Stimulated activated CD4-positive, alpha-beta T cell treated with anti-CD3 and anti-CD28 coated beads, TNF-alpha, amount 100 ng/mL, for 48 hours (primary cell): ENCODE measurements around the gene TEX52.
"Not testable (repeated sequence)": the region's sequence is repeated elsewhere in the genome, so short reads cannot be mapped to it uniquely, and the experiment has no call there.

ENCODE experiments used
- DNase-seq, 3 donors: peaks; one replicate each; pipeline ENCODE4 v3.0.0-alpha.2; 2020; ENCODE audit warnings: low read depth in 3 of 3

The TEX52 gene

GRCh38 chr12:2864198-2864597, 7.4 kb upstream of the TEX52 start:
- no peak for DNase-seq

GRCh38 chr12:2863402-2863801, 6.6 kb upstream of the TEX52 start:
- DNase-seq, result not testable (repeated sequence)

- no peak for DNase-seq
Observed at GRCh38 chr12:2862876-2863275, 6.0 kb upstream of the TEX52 start.

GRCh38 chr12:2860170-2860569, 3.3 kb upstream of the TEX52 start:
- no peak for DNase-seq

GRCh38 chr12:2858944-2859421, 2.1 kb upstream of the TEX52 start:
- no peak for DNase-seq

- DNase-seq, result no peak
Observed at GRCh38 chr12:2858334-2858733, 1.5 kb upstream of the TEX52 start.

GRCh38 chr12:2857576-2857975, 737 bp upstream of the TEX52 start:
- DNase-seq, result no peak

GRCh38 chr12:2856051-2856450, 788 bp downstream of the TEX52 start:
- DNase-seq, result no peak

- no peak for DNase-seq
Observed at GRCh38 chr12:2855546-2855945, 1.3 kb downstream of the TEX52 start.

GRCh38 chr12:2854669-2855453, 2.0 kb downstream of the TEX52 start:
- no peak for DNase-seq

- DNase-seq, result peak; percentile 23 to 60 (median 25)
Observed at GRCh38 chr12:2853626-2854025, 3.2 kb downstream of the TEX52 start.

- DNase-seq, result no peak
Observed at GRCh38 chr12:2851931-2852330, 4.9 kb downstream of the TEX52 start.

- no peak for DNase-seq
Observed at GRCh38 chr12:2845280-2845679, 11.6 kb downstream of the TEX52 start.

- no peak for DNase-seq
Observed at GRCh38 chr12:2844786-2845185, 12.1 kb downstream of the TEX52 start.

GRCh38 chr12:2842948-2843347, 13.9 kb downstream of the TEX52 start:
- no peak for DNase-seq

- DNase-seq, result no peak
Observed at GRCh38 chr12:2841056-2841650, 15.7 kb downstream of the TEX52 start.

GRCh38 chr12:2836574-2836973, 20.3 kb downstream of the TEX52 start:
- no peak for DNase-seq

GRCh38 chr12:2835691-2836403, 21.0 kb downstream of the TEX52 start:
- DNase-seq, result no peak

GRCh38 chr12:2834581-2835491, 22.0 kb downstream of the TEX52 start, which contains the start of gene NRIP2:
NRIP2 (minus strand) TSS chr12:2835035; CDS start chr12:2834983, 52 bp downstream.
- DNase-seq, result no peak

- DNase-seq, result no peak
Observed at GRCh38 chr12:2833810-2834209, 23.0 kb downstream of the TEX52 start.

GRCh38 chr12:2833327-2833726, 23.5 kb downstream of the TEX52 start:
- no peak for DNase-seq
